Uterus (tissue), 2 donors: Measurements from ENCODE around the gene MORC3.

ENCODE experiments used
- CTCF ChIP-seq, 4 experiments: fragments of 200-600 bp in 2 of 4; fragments of 450-650 bp in 2 of 4; sonication (generic) in 2 of 4; IDR thresholded peaks; one replicate each; pipeline ENCODE4 v1.5.1; 2016 to 2019; ENCODE audit warnings: antibody characterized with exemption in 4 of 4, mild to moderate bottlenecking in 2 of 4, moderate library complexity in 1 of 4
- POLR2A ChIP-seq, 2 donors: fragments of 450-650 bp; IDR thresholded peaks; one replicate each; pipeline ENCODE4 v1.6.1; 2016; ENCODE audit warnings: antibody characterized with exemption in 2 of 2, mild to moderate bottlenecking in 1 of 2, moderate library complexity in 1 of 2

- TF ChIP-seq CTCF (IDR thresholded peaks at IDR 0.05) (no peak), POLR2A (IDR thresholded peaks at IDR 0.05) (no peak)
Measured at GRCh38 chr21:36377391-36377842, 57.4 kb downstream of the MORC3 start.
